MG63 (cell line): Measurements from ENCODE around the gene CEP192. TPM values are rescaled to one million over a fixed set of nuclear protein-coding genes. Genes with fewer than 3 reads are reported as not detected.
A peak's percentile ranks its signal among the peaks of the same experiment; 100 is the strongest.

Source experiments
- DNase-seq: peaks from one replicate; pipeline ENCODE4 v3.0.0-alpha.2; 2020
- H3K27me3 ChIP-seq: fragments of 250-450 bp; sonication (Bioruptor Pico); 2 replicates; pipeline ENCODE4 v1.5.1; 2020; ENCODE audit warnings: mild to moderate bottlenecking, moderate library complexity
- H3K36me3 ChIP-seq: fragments of 250-450 bp; sonication (Bioruptor Pico); 2 replicates; pipeline ENCODE4 v1.5.1; 2020; ENCODE audit warnings: mild to moderate bottlenecking, moderate library complexity
- H3K4me3 ChIP-seq: fragments of 250-450 bp; sonication (Bioruptor Pico); 2 replicates; pipeline ENCODE4 v1.5.1; 2020; ENCODE audit warnings: mild to moderate bottlenecking, moderate library complexity
- H3K9me3 ChIP-seq: fragments of 250-450 bp; sonication (Bioruptor Pico); 2 replicates; pipeline ENCODE4 v1.5.1; 2020; ENCODE audit warnings: mild to moderate bottlenecking, moderate library complexity
- total RNA-seq: library from RNA; depleted of rRNA; stranded (reverse); fragments of >200 nt; shearing (Covaris generic); gene quantifications from 2 replicates; pipeline ENCODE4 v1.2.3, GENCODE V29; 2014; ENCODE audit warnings: low replicate concordance

The CEP192 gene
- total RNA-seq, 1 experiment from 2014 or later, result 11.7 TPM

- DNase-seq, result no peak
- peaks cover 45% of the 10 kb centered on the region for H3K36me3 ChIP-seq
These were observed 112.2 kb downstream of the CEP192 start for GRCh38 chr18:13103366-13103765.

GRCh38 chr18:13105059-13105458, 113.9 kb downstream of the CEP192 start:
- H3K36me3 ChIP-seq, result peaks cover 57% of the 10 kb centered on the region
- H3K27me3 ChIP-seq, result no peaks in the 10 kb centered on the region
- no peaks in the 10 kb centered on the region for H3K9me3 ChIP-seq
- no peak for DNase-seq
- no peak overlapping the region for H3K4me3 ChIP-seq

More at GRCh38 chr18:13103366-13103765, 112.2 kb downstream of the CEP192 start:
- Histone ChIP-seq H3K4me3 (no peak overlapping the region), H3K27me3 (no peaks in the 10 kb centered on the region), H3K9me3 (no peaks in the 10 kb centered on the region)

GRCh38 chr18:13107074-13107473, 115.9 kb downstream of the CEP192 start:
- Histone ChIP-seq H3K9me3 (no peaks in the 10 kb centered on the region), H3K27me3 (no peaks in the 10 kb centered on the region), H3K4me3 (no peak overlapping the region), H3K36me3 (peaks cover 57% of the 10 kb centered on the region)
- DNase-seq, result no peak

- Histone ChIP-seq H3K36me3 (peaks cover 61% of the 10 kb centered on the region), H3K9me3 (no peaks in the 10 kb centered on the region), H3K27me3 (no peaks in the 10 kb centered on the region), H3K4me3 (no peak overlapping the region)
- DNase-seq, result no peak
These were observed 117.2 kb downstream of the CEP192 start for GRCh38 chr18:13108330-13108729.

- Histone ChIP-seq H3K9me3 (no peaks in the 10 kb centered on the region), H3K36me3 (peaks cover 49% of the 10 kb centered on the region), H3K4me3 (no peak overlapping the region), H3K27me3 (no peaks in the 10 kb centered on the region)
- no peak for DNase-seq
These were observed 119.4 kb downstream of the CEP192 start for GRCh38 chr18:13110559-13110958.

GRCh38 chr18:13112982-13113381, 121.8 kb downstream of the CEP192 start:
- Histone ChIP-seq H3K9me3 (no peaks in the 10 kb centered on the region), H3K36me3 (peaks cover 29% of the 10 kb centered on the region), H3K4me3 (no peak overlapping the region), H3K27me3 (no peaks in the 10 kb centered on the region)
- no peak for DNase-seq

GRCh38 chr18:13120255-13120654, 129.1 kb downstream of the CEP192 start:
- H3K36me3 ChIP-seq, result peaks cover 16% of the 10 kb centered on the region
- H3K9me3 ChIP-seq, result no peaks in the 10 kb centered on the region
- H3K27me3 ChIP-seq, result no peaks in the 10 kb centered on the region
- DNase-seq, result no peak
- no peak overlapping the region for H3K4me3 ChIP-seq

GRCh38 chr18:13120983-13121441, 129.8 kb downstream of the CEP192 start:
- H3K36me3 ChIP-seq, result peaks cover 15% of the 10 kb centered on the region
- H3K4me3 ChIP-seq, result no peak overlapping the region
- no peaks in the 10 kb centered on the region for H3K27me3 ChIP-seq
- no peak for DNase-seq
- no peaks in the 10 kb centered on the region for H3K9me3 ChIP-seq

- Histone ChIP-seq H3K4me3 (no peak overlapping the region), H3K27me3 (no peaks in the 10 kb centered on the region), H3K9me3 (no peaks in the 10 kb centered on the region), H3K36me3 (peaks cover 16% of the 10 kb centered on the region)
- no peak for DNase-seq
These were observed 133.2 kb downstream of the CEP192 start for GRCh38 chr18:13124411-13124810.

- no peaks in the 10 kb centered on the region for H3K27me3 ChIP-seq
- no peak overlapping the region for H3K4me3 ChIP-seq
- H3K9me3 ChIP-seq, result no peaks in the 10 kb centered on the region
- H3K36me3 ChIP-seq, result peaks cover 17% of the 10 kb centered on the region
- no peak for DNase-seq
These were observed 134.0 kb downstream of the CEP192 start for GRCh38 chr18:13125191-13125590.

GRCh38 chr18:13126966-13127598, 135.9 kb downstream of the CEP192 start:
- no peaks in the 10 kb centered on the region for H3K27me3 ChIP-seq
- H3K36me3 ChIP-seq, result peaks cover 10% of the 10 kb centered on the region; the same call in 1 of the 2 replicates
- H3K4me3 ChIP-seq, result no peak overlapping the region
- no peaks in the 10 kb centered on the region for H3K9me3 ChIP-seq
- DNase-seq, result no peak

- no peaks in the 10 kb centered on the region for H3K9me3 ChIP-seq
- H3K27me3 ChIP-seq, result no peaks in the 10 kb centered on the region
- DNase-seq, result no peak
- H3K4me3 ChIP-seq, result no peak overlapping the region
- H3K36me3 ChIP-seq, result peaks cover 6% of the 10 kb centered on the region; the same call in 1 of the 2 replicates
These were observed 140.1 kb downstream of the CEP192 start for GRCh38 chr18:13131283-13131682.

GRCh38 chr18:13134551-13135401, 143.6 kb downstream of the CEP192 start:
- H3K9me3 ChIP-seq, result no peaks in the 10 kb centered on the region
- no peak overlapping the region for H3K4me3 ChIP-seq
- no peaks in the 10 kb centered on the region for H3K36me3 ChIP-seq
- DNase-seq, result no peak
- H3K27me3 ChIP-seq, result no peaks in the 10 kb centered on the region

GRCh38 chr18:13136056-13136903, 145.1 kb downstream of the CEP192 start:
- H3K4me3 ChIP-seq, result peak overlapping the region; percentile 36
- no peaks in the 10 kb centered on the region for H3K27me3 ChIP-seq
- peak; percentile 36 for DNase-seq
- H3K9me3 ChIP-seq, result no peaks in the 10 kb centered on the region
- H3K36me3 ChIP-seq, result no peaks in the 10 kb centered on the region

GRCh38 chr18:13136904-13137669, 145.9 kb downstream of the CEP192 start:
- peak overlapping the region; percentile 36 for H3K4me3 ChIP-seq
- no peaks in the 10 kb centered on the region for H3K9me3 ChIP-seq
- peak; percentile 19 for DNase-seq
- no peaks in the 10 kb centered on the region for H3K27me3 ChIP-seq
- H3K36me3 ChIP-seq, result no peaks in the 10 kb centered on the region
